ENCODE results near the gene SH3BP5L.

SH3BP5L gene

DNA sequence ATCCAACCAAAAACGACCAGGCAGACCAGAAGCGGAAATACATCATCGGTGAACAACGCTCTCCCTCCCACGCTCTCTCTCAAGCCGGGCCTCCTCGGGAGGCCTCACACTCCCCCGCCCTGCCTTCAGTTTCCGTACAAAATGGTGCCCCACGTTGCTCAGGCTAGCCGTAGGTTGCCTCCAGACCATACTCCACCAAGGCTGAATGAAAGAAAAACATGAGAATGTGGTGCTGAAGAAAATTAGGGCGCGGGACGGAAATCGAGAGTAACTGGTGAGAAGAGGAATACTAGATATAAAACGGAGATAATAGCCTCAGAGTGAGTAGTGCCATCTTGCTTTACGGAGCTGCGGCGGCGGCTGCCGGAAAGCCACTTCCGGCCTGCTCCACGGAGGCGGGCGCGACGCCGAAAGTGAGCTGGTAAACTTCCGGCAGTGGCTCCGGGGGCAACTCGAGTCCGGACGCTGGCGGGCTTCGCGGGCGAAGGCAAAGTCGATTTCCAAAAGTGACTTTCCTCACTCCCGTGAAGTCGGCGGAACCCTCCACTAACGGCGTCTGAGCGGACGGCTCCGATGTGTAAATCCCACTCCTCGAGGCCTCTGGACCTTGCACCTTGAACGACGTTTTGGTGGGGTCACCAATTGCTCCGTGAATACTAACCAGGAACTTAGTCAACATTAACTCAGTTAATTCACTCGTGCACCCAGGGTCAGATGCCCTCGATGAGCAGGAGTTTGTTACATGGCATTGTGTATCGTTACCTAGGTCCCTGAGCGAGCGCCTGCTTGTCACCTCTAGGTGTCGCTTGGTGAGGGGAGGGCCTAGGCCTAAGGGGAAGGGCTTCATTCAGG, at the start of gene SH3BP5L:
Gene SH3BP5L (minus strand): TSS at position 7 of the 852 bp plus-strand sequence. CDS start 980 bp downstream, outside the sequence.
- peak; percentile 88 to 91 for ATAC-seq

GRCh38 chr1:248873993-248874533, 48.3 kb upstream of the SH3BP5L start:
- ATAC-seq = peak; percentile 66 to 75

DNA sequence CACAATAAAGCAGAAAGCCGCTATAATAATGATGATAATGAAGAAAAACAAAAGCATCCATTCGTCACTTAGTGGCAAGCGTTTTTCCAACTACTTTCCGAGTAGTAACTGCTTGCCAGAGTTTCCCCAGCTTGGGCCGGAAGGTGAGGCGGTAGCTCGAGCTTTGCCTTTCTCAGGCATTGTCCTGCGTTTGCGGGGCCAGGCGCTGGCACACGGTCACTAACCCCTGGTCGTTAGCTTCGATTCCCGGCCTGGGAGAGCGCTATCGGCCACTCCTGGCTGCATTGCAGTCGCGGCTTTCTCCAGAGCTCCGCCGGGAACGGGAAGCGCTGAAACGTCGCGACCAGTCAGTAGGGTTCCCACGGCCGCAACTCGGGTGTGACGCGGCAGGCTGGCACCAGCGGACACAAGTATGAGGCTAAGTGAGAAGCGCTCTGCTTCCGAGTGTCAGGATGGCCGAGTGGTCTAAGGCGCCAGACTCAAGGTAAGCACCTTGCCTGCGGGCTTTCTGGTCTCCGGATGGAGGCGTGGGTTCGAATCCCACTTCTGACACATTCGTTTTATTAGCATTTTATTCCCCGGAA, 47.8 kb upstream of the SH3BP5L start:
- peak; percentile 86 to 88 for ATAC-seq

DNA sequence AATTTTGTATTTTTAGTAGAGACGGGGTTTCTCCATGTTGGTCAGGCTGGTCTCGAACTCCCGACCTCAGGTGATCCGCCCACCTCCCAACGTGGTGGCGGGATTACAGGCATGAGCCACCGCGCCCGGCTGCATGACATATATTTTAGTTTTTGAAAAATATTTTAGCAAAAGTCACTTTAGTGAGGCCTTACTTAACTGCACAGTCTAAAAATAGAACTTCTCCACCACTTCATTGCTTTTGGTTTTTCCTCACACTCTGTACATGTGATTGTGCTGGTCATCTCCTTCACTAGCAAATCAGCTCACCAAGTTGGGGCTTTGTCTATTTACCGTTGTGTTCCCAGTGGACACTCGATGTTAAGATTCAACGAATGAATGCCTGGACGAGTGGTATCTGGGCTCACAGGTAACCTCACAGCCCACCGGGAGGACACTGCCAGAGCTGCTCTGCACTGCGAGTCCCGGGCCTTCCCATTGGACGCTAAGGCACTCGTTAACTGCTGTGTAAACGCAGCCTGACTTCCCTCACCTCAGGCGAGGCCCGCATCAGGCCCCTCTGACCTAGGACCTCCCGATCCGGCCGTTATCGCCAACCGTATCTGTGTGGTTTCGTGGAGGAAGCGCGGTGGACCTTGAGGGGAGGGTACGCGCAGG, 47.2 kb upstream of the SH3BP5L start:
- ATAC-seq = peak; percentile 16 to 25

DNA sequence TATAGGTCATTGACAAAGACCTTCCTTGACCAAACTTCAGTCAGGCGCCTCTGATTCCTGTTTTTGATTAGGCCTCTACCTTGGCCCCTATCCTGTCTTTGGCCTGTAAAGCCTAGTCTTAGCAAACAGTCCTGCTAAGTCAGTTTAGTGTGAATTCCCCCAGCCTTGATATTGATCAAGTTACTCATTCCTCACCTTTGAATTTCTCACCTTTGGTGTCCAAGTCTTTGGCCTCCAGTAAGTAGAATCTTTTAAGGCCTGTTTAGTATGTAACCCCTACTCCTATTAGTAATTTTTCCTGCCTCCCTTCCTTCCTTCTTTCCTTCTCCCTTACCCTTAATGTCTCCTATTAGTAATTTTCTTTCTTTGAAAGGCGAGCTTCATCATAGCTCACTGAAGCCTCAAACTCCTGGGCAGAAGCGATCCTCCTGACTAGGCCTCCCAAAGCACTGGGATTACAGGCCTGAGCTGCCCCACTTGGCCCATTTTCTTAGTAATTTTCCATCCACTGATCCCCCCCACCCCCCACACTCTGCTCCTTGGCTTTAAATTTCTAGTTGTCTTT, 46.2 kb upstream of the SH3BP5L start:
- no peak for ATAC-seq

DNA sequence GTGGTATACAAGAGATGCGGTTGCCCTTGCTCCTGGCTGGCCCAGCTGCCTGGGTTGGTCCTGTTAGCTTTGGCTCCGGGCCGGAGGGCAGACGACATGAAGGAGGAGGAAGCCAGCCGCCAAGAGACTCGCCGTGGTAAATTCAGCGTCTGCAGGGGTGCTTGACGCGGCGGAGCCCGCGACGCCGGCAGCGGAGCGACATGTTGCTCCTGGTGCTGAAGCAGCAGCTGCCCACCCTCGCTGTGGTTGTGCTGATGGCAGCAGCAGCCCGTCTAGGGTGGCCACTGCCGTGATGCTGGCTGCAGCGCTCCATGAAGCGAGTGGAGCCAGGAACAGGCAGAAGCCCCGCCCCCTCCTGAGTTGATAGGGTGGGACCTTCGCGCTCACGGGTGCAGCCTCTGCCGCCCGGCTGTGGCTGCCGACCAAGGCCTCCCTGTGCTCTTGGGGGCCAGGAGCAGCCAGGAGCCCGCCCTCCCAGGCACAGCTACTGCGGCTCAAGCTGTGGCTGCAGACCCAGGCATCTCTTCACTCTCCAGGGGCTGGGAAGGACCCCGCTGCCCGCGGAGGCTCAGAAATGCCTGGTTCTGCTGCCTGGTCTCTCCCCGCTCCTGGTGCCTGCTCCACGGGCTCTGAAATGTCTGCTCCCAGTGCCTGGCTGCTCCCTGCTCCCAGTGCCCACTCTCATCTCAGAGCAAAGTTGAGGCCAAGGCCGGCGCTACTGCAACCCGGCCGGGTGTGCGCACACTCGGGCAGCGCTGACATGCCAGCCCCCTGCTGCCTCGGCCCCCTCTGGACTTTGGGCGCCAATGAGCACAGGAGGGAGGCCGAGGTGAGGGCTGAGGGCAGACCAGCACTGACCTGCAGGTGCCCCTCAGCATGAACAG, 37.5 kb upstream of the SH3BP5L start:
- ATAC-seq = peak; percentile 57 to 64

DNA sequence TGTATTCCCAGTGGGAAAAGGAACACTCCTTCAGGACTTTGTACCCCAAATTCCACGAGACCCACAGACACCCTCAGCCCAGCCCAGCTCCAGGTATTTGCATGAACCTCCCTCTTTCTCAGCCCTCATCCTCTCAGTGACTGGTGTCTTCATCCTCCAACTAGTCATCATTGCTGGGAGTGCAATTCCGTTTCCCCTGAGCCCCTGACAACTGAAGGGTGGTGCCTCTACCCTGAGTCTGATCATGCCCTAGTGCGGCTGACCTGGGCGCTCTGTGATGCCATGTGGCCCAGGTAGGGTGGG, 36.9 kb upstream of the SH3BP5L start:
- ATAC-seq = peak; percentile 4 to 7

GRCh38 chr1:248861616-248862015, 35.9 kb upstream of the SH3BP5L start:
- no peak for ATAC-seq

DNA sequence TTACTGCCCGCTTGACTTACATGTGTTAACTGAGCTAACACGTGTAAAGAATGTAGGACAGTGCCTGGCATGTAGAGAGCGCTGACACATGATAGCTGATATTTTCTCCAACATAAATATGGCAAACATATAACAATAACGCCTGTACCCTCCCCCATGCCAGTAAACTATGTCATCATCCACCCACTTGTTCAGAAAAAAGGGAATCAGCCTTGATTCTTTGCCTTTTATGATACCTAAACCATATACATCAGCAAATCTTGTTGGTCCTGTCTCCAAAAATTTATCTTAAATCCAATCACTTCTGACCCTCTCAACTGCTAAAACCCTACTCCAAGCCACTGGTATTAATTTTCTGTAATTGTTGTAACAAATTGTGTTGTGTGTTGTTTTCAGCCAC, 34.3 kb upstream of the SH3BP5L start:
- ATAC-seq = no peak

- peak; percentile 90 to 91 for ATAC-seq
These were observed 33.5 kb upstream of the SH3BP5L start, which contains the start of gene ZNF692 for GRCh38 chr1:248858891-248859889. Gene ZNF692, minus strand, starts transcription at chr1:248859085. Its CDS starts 776 bp downstream, at chr1:248858309.

GRCh38 chr1:248858096-248858890, 32.6 kb upstream of the SH3BP5L start:
- peak; percentile 44 to 48 for ATAC-seq

- ATAC-seq = no peak
These were observed 32.0 kb upstream of the SH3BP5L start for GRCh38 chr1:248857749-248858095.

DNA sequence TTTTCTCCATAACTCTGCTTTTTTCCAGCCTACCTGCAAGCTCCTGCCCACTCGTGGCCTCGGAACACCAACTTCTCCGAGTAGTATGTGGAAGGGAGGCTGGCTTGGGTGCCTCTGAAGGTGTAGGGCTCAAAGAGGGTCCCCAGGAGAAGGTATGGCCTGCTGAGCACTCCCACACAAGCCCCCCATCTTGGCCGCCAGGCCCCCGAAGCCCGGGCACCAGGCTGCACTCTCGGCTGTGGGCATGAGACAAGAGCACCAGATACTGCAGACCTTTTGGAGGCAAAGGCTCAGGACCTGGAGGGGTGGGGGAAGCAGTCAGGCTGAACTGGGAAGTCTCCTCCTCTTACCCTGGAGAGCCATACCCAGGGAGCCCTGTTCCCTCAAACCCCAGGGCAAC, 31.5 kb upstream of the SH3BP5L start:
- no peak for ATAC-seq

- no peak for ATAC-seq
These were observed 30.5 kb upstream of the SH3BP5L start for GRCh38 chr1:248856176-248856575.

DNA sequence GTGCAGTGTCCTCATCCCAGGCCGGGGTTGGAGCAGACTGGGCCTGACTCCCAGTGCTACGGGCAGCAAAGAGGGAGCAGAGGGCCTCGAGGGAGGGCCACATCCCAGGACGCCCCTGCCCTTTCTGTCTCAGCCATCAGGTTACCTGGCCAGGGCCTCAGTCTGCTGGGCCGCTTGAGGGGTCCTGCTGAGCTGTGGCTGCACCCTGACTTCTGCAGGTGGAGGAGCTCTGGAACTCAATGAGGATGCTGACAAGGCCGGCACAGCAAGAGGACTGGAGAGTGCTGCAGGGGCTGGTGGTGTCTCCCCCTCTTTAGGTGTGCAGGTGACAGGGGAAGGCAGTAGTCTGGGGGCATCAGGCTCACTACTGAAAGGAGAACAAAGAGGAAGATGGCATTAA, 29.9 kb upstream of the SH3BP5L start:
- no peak for ATAC-seq

GRCh38 chr1:248853663-248854375, 28.1 kb upstream of the SH3BP5L start:
- ATAC-seq = no peak

DNA sequence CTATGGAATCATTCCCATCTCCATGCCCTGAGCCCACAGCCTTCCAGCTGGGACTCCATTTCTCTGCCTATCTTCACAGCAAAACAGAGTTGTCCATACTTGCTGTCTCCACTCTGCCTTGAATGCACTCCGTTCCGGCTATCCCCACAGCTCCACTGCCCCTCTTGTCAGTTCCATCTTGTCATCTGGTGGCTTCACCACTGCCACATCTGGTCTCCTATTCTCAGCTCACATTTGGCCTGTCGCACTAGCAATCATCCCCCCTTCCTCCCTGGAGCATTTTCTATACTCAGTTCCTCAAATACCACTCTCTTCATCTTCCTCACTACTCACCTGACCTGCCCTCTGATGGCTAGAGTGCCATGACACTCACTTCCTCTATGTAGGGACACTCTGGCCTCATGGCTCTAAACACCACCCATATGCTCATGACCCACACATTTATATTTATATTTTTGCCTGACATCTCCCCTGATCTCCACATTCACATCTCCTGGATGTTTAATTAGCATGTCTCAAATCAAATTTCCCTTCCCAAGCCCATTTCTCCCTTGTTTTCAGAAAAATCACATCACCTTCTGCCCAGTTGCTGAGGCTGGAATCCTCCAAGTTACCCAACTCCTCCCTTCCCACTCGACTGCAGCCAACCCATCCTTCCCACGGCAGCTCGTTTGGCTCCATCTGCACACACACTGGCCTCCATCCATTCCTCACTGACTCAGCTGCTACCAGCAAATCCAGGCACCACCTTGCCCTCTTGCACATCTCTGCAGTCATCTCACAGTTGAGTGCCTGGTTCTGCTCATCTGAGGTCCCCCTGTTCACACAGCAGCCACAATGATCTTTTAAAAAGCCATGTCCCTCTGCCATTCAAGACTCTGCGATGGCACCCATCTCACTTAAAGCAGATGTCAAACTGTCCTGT, 27.0 kb upstream of the SH3BP5L start:
- ATAC-seq = no peak

- ATAC-seq = no peak
These were observed 25.7 kb upstream of the SH3BP5L start for GRCh38 chr1:248851390-248851789.
